ENCODE measurements around the gene WNT10A.
"Not testable (repeated sequence)": the region's sequence is repeated elsewhere in the genome, so short reads cannot be mapped to it uniquely, and the experiment has no call there.

DNA sequence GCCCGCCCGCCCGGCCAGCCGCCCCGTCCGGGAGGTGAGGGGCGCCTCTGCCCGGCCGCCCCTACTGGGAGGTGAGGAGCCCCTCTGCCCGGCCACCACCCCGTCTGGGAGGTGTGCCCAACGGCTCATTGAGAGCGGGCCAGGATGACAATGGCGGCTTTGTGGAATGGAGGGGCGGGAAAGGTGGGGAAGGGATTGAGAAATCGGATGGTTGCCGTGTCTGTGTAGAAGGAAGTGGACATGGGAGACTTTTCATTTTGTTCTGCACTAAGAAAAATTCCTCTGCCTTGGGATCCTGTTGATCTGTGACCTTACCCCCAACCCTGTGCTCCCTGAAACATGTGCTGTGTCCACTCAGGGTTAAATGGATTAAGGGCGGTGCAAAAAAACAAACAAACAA lies 33.7 kb upstream of the WNT10A start:
- TF ChIP-seq, protein P1, sequence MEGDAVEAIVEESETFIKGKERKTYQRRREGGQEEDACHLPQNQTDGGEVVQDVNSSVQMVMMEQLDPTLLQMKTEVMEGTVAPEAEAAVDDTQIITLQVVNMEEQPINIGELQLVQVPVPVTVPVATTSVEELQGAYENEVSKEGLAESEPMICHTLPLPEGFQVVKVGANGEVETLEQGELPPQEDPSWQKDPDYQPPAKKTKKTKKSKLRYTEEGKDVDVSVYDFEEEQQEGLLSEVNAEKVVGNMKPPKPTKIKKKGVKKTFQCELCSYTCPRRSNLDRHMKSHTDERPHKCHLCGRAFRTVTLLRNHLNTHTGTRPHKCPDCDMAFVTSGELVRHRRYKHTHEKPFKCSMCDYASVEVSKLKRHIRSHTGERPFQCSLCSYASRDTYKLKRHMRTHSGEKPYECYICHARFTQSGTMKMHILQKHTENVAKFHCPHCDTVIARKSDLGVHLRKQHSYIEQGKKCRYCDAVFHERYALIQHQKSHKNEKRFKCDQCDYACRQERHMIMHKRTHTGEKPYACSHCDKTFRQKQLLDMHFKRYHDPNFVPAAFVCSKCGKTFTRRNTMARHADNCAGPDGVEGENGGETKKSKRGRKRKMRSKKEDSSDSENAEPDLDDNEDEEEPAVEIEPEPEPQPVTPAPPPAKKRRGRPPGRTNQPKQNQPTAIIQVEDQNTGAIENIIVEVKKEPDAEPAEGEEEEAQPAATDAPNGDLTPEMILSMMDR (IDR thresholded peaks at IDR 0.05) = not testable (repeated sequence)
- not testable (repeated sequence) for TF ChIP-seq EZH2phosphoT487 (IDR thresholded peaks at IDR 0.05)
